Islet precursor cell (in vitro differentiated cells): ENCODE results near the gene ADAMTSL1.
"Not testable (repeated sequence)": the region's sequence is repeated elsewhere in the genome, so short reads cannot be mapped to it uniquely, and the experiment has no call there.

Experiments
- DNase-seq: peaks from one replicate; pipeline ENCODE4 v3.0.0-alpha.2; 2018

ADAMTSL1 gene

DNA sequence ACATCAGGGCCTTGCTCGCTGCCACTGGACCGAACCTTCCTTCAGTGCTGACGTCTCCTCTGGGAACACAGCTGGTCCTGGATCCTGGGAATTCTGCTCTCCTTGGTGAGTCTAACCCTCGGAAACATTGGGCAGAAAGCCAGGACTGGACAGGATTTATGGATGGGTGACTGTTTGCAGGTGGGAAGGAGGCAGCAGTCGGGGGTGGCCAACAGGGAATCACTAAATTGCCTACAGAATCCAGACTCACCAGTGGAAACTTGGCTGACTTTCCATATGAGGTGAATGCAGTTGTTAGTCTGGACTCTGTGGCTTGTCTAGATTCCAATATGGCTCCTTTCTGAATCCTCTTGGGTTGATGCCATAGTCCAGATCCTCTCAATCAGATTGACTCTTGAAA lies 355.9 kb downstream of the ADAMTSL1 start:
- no peak for DNase-seq

DNA sequence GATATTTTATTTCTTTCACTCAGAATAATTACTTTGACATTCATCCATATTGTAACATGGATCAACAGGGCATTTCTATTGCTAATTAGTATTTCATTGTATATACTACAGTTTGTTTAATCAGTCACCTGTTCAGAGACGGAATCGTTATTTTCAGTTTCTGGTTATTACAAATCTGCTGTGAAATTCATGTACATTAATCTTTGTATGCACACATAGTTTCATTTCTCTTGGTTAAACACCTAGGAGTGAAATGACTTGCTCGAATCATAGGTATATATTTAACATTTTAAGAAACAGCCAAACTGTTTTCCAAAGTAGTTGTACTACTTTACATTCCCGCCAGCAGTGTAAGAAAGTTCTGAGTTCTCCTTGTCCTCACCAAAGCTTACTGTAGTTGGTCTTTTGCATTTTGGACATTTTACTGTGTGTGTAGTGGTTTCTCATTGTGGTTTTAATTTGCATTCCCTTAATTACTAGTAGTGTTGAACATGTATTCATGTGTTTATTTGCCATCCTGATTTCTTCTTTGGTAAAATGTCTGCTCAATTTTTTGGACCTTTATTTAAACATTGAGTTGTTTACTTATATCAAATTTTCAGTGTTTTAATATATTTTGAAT lies 360.9 kb downstream of the ADAMTSL1 start:
- no peak for DNase-seq

DNA sequence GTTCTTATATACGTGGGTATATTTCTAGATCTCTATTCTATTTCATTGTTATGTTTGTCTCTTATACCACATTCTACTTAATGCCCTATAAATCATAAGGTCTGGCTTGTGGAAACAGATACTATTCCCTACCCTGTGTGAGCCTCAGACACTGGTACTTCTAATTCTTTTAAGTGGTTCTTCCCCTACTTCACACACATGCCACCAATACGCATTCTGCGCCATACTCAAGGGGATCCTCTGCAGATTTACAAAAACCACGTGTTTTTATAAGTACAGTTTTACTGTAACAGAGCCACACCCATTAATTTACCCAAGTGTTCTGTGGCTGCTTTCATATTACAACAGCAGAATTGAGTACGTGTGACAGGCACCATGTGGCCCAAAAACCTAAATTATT lies 363.4 kb downstream of the ADAMTSL1 start:
- DNase-seq: no peak

DNA sequence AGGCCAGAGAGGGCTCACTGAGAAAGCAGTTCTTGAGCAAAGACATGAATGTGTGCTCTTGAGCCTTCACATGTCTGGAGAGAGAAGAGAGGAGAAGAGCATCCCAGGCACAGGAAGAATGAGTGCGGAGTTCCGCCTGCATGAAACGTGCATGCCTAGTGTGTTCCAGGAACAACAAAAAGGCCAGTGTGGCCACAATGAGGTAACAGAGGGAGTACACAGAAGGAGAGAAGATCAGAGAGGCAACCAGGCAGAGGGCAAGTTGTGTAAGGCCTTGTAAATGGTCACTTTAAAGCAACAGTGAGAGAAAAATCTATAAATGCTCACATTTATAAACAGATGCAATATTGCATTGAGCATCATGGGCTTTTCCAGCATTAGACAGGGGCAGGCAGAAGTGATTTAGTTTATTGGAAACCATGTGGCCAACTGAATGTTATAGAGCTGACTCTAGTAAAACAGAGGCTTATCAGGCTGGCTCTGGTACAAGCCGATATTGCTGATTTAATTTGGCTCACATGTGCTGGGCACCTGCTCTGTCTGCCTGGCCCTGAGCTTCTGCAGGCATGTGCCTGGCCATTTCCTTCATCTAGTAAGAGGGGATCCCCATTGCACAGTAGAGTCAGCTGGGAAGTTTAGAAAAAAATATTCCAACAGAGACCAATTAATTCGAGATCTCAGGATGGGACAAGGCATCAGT lies 373.8 kb downstream of the ADAMTSL1 start:
- no peak for DNase-seq

DNA sequence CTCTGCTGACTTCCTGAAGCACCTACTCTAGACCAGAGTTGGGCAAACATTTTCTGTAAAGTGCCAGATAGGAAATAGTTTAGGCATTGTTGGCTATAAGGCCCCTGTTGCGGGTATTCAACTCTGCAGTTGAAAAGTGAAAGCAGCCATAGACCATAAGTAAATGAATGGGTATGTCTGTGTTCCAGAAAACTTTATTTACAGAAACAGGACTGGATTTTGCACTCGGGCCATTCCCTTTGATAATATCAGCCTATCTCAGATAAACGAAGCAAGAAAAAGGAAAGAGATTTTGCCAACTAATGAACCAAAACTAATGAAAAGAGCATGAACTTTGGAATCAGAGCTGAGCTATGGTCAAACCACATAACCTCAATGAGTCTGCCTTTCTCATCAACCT lies 374.7 kb downstream of the ADAMTSL1 start:
- no peak for DNase-seq

DNA sequence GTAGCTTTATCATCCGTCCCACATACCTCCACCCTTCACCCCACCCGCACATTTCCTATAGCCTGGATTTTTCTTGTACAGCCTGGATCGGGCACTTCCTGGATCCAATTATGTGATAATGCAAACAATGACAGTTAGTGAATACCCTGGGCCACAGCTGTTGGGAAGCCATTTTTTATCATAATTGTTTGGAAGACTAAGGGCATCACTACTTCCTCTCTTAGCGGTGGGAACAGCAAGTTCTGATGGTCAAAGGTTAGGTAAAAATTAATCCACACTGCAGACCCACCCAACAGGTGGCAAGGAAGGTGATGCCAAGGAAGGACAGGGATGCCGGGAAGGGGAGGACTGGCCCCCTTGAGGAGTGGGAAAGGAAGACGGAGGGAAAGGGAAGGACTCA lies 375.3 kb downstream of the ADAMTSL1 start:
- no peak for DNase-seq

DNA sequence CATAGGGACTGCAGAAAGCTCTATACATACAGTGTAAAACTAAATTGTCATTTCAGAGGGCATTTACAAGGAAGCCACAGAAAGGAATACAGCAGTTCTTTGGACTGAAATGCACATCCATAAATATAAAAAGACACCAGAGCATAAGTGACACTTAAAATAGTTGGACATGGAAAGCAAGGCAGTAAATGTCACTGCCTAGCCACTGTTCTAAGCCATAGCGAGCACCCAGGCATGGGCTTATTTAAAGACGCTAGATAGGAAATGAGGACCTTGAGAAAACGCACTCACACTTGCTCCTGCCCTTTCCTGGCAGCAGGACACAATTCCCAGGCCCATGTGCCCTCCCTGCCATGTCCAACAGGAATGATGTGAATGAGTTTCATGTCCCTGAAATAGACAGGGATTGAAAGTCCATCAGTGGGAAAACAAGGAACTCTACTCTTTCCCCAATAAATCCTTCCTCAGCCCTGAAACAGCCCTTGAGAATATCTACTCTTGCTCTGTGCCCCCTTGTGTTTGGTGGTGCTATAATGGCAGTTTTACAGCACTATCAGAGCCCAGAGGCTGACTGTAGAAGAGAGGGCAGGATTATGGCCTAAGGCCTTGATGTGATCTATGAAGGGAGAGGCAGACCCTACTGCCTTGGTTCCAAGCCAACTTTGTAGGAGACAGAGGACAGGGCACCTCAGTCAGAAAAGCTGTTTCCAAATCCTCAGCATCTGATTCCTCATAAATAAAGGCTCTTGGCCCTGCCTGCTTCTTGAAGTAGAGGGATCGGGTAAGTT lies 376.1 kb downstream of the ADAMTSL1 start:
- DNase-seq: no peak

DNA sequence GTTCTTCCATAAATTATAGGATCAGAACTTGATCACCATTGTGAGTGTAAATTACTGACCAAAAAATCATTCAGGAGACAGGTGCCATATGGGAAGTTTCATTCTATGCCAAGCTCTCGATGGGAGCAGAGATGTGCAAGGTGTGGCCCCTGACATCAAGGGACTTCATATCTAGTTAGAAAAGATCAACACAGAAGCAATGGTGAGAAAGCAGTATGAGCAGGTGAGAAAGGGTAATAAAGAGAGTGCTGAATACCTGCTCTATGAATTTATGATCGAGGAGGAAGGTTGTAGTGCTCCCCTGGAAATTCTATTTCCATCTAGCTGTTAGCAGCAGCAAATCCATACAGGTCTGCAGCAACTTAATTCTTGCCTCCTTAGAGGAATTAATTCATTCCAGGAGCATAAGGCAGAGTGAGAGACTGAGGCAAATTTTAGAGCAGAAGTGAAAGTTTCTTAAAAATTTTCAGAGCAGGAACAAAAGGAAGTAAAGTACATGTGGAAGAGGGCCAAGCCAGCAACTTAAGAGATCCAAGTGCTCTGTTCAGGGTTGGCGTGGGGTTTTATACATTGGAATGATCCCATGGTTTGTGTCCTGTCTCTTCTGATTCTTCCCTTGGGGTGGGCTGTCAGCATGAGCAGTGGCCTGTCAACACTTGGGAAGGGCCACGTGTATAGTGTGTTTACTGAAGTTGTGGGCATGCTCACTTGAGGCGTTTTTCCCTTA lies 377.3 kb downstream of the ADAMTSL1 start:
- no peak for DNase-seq

DNA sequence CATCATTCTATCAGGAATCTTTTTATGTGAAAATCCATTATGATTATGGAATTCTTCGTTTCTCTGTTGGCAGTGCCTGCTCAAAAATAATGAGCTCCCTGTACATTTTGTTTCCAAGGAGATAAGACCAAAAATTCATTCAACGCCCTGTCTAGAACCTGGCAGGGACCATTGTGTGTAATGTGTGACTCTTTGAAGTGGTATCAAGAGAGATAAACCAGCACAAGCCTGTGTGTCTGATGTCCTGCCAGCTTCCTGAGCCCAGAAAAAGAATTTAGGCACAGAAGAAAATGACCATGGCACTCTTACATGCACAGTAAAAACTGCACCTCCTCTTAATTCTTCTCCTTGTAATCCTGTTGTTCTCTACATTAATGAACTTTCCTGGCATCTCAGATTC lies 381.7 kb downstream of the ADAMTSL1 start:
- no peak for DNase-seq

DNA sequence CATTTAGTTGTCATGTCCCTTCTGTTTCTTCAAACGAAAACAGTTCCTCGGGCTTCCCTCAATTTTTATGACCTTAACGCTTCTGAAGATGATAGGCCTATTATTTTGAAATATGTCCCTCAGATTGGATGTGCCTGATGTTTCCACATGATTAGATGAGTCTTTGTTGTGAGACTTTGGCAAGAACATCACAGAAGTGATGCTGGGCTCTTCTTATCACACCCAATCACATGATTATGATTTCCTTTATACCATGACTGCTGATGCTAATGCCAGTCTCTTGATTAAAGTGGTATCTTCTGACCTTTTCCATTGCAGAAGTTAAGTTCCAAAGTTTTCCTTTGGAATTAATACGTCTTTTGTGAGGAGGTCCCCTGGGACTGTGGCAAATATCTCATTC lies 383.4 kb downstream of the ADAMTSL1 start:
- DNase-seq: no peak

DNA sequence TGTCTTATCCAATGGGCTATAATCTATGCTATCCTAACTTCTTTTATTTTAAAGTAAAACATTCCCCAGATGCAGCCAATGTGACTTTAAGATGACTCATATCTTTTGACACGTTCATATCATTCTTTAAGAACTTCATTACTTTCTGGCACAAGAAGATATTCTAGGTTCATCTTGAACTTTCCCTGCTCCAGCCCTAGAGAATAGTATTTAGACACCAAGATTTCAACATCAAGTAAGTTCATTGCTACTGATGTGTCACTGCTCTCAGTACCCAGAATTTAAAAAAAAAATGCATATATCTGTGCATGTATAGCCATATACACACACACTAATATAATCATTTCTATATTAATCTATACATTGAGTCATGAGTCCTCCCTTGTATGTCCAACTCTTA lies 383.8 kb downstream of the ADAMTSL1 start:
- no peak for DNase-seq

DNA sequence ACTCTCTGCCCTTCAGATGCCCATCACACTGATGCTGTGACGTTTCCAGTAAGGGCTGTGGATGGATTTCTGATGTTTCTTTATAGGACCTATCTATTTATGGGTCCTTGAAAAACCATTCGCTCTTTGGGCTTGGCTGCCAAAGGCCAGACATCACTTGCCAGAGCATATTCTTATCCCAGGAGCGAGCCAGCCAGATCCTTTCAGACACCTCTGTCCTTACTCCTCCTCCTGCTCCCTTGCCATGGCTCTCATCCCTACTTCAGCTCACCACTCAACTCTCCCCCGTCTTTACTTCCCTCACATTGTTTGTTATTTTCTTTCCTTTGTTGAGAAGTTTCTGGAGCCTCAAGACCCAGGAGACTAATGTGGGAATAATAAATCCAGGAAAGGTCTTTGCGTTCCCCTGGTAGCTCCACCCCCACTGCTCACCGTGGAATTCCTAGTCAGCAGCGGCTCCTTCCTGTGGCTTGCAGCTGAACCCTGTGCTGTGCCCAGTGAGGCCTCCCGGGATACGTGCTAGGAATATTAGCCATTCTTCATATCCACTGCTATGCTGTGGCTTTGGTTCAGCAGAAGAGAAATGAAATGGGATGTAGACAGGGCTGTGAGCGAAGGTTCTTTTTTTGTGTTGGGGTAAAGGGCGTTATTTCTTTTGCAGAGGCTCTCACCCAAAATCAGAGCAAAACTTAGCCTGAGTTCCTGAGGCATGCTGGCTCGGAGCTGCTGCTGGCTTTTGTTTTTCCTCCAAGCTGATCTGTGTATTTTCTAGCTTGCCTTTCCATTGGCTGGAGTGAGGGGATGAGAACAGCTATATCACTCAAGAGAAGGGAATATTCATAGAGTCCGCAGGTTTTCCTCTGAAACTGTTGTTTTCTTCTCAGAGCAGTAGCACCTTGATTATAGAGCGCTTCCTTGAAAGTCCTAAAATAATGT lies 387.9 kb downstream of the ADAMTSL1 start:
- peak; percentile 58 for DNase-seq

DNA sequence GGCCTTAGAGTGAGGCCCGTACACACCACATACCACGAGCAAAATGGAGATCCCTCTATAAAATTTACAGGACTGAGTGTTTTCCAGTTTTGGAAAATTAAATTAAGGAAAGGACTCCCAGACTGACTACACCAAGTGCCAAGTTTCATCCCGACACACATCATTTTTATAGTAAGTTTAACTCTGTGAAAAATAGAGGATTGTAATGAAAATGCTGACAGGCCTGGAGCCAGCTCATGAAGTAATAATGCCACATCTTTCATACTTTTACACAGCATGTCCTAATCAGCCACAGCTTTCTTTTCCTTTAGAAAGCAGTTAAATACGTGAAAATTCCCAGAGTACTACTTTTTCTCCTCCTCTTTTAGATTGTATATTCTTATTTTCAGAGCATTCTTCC lies 389.8 kb downstream of the ADAMTSL1 start:
- no peak for DNase-seq

DNA sequence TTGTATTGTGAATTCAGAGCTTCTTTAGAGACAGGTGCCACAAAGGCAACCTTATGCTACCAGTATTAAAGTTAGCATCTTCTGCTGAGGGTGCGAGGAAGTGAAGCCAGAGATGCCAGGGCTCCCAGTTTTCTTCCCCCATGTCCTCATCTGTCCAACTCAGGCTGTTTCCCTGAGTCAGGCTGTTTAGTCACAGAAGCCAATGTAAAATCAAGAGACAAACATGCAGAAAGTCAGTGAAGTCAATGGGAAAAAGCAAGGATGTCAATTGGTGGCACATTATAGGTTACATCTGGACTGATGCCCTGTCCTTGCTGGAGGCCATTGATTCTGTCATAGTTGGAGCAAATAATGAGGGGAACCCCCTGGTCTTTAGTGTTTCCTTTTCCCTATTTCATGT lies 390.6 kb downstream of the ADAMTSL1 start:
- no peak for DNase-seq

DNA sequence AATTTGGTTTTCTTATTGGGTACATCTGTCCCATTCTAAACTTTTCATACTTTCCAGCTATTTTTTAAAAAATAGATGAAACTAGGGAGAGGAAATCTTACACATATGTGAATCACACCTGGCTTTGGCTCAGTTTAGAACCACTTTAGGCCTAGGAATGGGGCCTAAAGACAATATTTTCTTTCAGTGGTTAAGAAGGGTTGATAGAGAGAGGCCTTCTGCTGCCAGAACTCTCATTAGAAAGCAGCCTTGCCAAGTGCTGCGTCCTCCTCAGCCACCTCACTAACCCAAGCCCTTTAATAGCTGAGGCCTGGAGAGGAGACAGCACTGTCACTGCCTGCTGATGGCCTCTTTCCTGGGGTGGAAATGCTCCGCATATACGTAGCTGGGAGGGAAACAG lies 391.6 kb downstream of the ADAMTSL1 start:
- DNase-seq: no peak

DNA sequence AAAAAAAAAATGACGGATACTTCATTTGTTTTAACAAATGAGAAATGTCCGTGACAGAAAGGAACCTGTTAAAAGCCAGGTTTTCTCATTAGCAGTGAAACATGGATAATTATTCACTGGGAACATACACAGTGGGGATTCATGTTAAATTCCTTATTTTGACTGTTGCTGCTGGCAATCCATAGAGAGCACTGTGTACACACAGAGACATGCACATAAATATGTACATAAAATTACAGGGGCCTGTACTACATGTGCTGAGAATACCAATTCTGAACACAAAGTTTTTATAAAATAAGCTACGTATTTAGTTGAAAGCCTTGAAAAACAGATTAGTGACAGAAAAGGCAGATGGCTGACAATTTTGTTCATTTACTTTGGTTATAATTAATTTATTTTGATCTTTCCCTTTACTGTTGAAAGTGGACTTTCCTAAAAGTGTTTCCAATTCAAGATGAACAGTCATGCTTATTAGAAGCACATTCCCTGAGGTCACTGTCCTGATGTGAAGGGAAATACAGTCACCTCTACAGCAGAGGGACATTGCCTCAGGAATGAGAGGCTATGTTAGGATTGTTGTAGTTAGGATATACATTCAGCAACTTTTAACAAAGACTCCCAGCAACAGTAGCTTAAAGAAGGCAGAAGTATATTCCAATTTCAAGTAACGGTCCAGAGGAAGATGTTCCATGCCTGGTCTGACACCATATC lies 392.3 kb downstream of the ADAMTSL1 start:
- no peak for DNase-seq

DNA sequence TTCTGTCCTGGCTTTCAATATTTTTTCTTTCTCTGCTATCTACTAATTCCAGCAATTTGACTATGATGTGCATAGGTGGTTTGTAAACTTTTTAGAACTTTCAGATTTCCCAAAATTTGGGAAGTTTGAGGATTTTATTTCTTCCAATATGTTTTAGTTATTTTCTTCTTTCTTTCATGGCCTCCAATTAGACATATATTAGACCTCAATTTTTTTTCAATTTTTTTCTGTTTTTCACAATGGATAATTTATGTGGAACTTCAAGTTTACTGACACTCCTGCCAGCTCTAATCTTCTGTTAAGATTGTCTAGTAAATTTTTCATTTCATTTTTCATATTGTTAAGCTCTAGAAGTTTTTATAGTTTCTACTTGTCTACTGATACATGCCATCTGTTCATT lies 395.8 kb downstream of the ADAMTSL1 start:
- no peak for DNase-seq

DNA sequence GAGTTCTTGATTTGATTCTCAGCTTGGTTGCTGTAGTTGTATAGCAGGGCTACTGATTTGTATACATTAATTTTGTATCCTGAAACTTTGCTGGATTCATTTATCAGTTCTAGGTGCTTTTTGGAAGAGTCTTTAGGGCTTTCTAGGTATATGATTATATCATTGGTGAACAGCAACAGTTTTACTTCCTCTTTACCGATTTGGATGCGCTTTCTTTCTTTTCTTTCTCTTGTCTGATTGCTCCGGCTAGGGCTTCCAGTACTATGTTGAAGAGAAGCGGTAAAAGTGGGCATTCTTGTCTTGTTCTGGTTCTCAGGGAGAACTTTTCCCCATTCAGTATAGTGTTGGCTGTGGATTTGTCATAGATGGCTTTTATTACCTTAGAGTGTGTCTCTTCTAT lies 400.1 kb downstream of the ADAMTSL1 start:
- DNase-seq: no peak

DNA sequence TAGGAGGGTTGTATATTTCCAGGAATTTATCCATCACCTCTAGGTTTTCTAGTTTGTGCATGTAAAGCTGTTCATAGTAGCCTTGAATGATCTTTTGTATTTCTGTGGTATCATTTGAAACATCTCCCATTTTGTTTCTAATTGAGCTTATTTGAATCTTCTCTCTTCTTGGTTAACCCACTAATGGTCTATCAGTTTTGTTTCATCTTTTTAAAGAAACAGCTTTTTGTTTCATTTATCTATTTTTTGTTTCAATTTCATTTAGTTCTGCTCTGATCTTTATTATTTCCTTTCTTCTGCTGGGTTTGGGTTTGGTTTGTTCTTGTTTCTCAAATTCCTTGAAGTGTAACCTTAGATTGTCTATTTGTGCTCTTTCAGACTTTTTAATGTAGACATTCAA lies 401.0 kb downstream of the ADAMTSL1 start:
- not testable (repeated sequence) for DNase-seq

DNA sequence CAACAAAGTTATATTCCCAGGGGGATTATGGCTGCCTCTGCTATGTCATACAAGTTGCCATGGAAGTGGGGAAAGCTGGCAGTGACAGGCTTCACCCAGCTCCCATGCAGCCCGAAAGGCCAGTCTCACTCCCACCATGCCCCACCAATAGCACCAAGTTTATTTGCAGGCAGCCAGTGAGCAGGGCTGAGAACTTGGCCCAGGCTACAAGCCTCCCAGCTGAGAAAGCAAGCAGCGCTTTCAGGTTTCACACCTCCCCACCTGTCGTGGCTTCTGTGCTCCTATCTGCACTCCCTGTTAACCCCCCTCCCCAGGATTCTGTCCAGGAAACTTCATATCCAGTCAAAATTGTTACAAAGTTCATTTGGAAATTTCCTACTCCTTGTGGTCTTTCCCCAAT lies 404.0 kb downstream of the ADAMTSL1 start:
- no peak for DNase-seq

DNA sequence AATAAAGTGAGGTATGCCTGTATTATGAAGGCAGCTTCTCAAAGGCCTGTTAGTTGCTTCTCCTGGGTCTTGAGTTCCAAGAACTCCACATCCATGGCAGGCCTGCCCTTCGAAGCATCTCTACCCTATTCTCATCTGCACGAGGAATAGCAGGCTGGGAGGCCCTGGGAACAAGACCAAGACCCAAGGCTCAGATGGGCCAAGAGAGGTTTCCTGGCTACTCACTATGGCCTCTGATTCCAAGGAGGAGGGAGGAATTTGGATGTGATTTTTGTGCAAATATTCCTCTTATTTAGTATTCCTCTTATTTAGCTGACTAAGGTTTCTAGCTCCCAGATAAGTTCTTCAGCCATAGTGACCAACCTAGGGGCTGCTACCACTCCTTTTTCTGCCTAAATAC lies 407.8 kb downstream of the ADAMTSL1 start:
- DNase-seq: no peak

DNA sequence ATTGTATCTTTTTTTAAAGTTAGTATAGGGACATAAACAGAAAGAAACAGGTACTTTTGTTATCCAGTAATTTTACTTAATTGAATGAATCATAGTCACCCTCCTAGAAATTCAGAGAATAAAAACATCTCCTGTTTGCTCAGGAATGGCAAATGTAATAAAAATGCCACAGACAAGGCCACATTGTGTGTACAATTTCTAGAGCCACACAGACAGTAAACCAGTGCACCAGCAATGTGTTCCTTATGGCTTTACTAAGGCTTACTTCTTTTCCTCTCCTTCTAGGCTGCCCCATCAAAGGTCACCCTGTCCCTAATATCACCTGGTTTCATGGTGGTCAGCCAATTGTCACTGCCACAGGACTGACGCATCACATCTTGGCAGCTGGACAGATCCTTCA lies 413.6 kb downstream of the ADAMTSL1 start:
- no peak for DNase-seq
